Measurements from ENCODE around the gene PCDH10.
"Not testable (repeated sequence)": the region's sequence is repeated elsewhere in the genome, so short reads cannot be mapped to it uniquely, and the experiment has no call there.

The PCDH10 gene

GRCh38 chr4:133240451-133240850 is 91.4 kb downstream of the PCDH10 start:
- DNase-seq, result not testable (repeated sequence)
